ENCODE results near the gene PLOD3.
A peak's percentile ranks its signal among the peaks of the same experiment; 100 is the strongest.

PLOD3 gene

DNA sequence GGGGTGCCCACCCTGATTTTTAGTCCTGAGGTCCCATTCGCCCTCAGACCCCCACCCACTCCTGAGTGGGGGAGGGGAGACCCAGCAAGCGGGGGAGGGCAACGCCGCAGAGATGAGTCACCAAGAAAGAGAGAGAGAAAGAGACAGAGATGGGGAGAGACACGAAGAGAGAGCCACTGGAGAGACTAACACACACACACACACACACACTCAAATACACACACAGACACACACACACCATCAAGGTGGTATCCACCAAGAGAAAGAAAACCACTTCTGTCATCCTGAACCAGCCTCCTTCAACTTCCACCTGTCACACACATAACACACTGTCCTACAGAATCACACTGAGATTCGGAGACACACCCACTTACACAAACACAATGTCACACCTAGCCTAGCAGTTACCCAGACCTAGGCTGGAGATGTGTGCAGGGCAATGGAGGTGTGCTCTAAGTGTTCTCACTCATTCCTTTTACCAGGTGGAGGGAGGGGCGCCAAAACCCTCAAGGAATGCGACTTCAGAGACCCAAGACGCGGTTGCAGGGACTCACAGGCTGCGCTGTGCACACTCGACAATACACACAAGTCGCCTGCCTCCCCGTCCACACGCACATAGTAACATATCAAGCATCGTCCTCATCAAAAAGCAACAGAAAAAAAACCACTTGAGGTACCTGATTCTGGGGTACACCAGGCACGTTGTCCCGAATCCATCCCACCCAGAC is 48.1 kb downstream of the PLOD3 start:
- Histone ChIP-seq H3K9me3 (ENCODE audit: control insufficient read depth, insufficient read depth, low read length) (no peaks in the 10 kb centered on the region), H3F3A (ENCODE audit: control insufficient read depth, insufficient read depth) (peaks cover 7% of the 10 kb centered on the region; the same call in 1 of the 2 replicates), H3K27ac (ENCODE audit: low read depth, low read length) (no peak overlapping the region), H3K36me3 (ENCODE audit: control insufficient read depth, low read length) (no peaks in the 10 kb centered on the region), H4K20me1 (ENCODE audit: control insufficient read depth, insufficient read depth, low read depth, low read length) (peaks cover 34% of the 10 kb centered on the region), H3K9me2 (replicated peaks; ENCODE audit: control insufficient read depth, low read length) (no peaks in the 10 kb centered on the region), H3K79me2 (ENCODE audit: control insufficient read depth, low read length) (peaks cover 6% of the 10 kb centered on the region), H3K4me2 (ENCODE audit: low read length) (peak overlapping the region; percentile 9; the same call in 1 of the 2 replicates), H3K4me3 (ENCODE audit: low read length) (no peak overlapping the region), H3K27me3 (ENCODE audit: control insufficient read depth, low read length) (peaks cover 75% of the 10 kb centered on the region), H3K4me1 (ENCODE audit: control insufficient read depth, low read length) (peaks cover 55% of the 10 kb centered on the region)
- no peak for TF ChIP-seq EZH2phosphoT487 (IDR thresholded peaks at IDR 0.05; ENCODE audit: borderline replicate concordance, low read length)
- TF ChIP-seq, protein P1, sequence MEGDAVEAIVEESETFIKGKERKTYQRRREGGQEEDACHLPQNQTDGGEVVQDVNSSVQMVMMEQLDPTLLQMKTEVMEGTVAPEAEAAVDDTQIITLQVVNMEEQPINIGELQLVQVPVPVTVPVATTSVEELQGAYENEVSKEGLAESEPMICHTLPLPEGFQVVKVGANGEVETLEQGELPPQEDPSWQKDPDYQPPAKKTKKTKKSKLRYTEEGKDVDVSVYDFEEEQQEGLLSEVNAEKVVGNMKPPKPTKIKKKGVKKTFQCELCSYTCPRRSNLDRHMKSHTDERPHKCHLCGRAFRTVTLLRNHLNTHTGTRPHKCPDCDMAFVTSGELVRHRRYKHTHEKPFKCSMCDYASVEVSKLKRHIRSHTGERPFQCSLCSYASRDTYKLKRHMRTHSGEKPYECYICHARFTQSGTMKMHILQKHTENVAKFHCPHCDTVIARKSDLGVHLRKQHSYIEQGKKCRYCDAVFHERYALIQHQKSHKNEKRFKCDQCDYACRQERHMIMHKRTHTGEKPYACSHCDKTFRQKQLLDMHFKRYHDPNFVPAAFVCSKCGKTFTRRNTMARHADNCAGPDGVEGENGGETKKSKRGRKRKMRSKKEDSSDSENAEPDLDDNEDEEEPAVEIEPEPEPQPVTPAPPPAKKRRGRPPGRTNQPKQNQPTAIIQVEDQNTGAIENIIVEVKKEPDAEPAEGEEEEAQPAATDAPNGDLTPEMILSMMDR (IDR thresholded peaks at IDR 0.05; ENCODE audit: low read depth, low read length, poor library complexity, severe bottlenecking), result no peak

DNA sequence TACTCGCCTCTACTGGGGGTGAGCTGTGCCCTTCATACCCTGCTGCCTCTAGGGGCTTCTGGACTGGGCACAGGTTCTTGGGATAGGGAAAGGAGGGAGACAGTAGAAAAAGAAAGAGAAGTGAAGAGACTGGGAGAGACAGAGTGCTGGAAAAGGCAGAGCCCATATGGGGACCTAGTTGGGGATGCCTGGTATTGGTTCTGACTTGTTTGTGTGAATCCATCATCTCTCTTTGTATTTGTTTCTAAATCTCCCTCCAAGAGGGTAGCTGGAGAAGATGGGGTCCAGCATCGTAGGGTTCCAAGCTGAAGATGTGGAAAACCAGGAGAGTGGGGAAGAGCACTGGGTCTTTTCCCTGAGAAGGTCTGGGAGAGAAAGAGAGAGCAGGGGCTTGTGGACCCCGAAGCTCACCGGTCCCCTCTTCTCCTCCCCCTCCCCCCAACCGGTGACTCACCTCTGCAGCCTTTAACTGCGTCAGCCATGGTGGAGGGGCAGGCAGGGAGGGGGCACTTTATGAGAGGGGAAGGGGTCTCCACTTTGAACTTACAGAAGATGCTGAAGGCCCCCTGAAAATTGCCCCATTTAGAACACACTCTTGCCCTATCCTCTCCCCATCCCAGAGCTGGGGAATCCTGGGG is 48.9 kb downstream of the PLOD3 start:
- no peak for TF ChIP-seq EZH2phosphoT487 (IDR thresholded peaks at IDR 0.05; ENCODE audit: borderline replicate concordance, low read length)
- TF ChIP-seq, protein P1 (IDR thresholded peaks at IDR 0.05; ENCODE audit: low read depth, low read length, poor library complexity, severe bottlenecking), result no peak
- Histone ChIP-seq H3K9me2 (replicated peaks; ENCODE audit: control insufficient read depth, low read length) (no peaks in the 10 kb centered on the region), H3K4me3 (ENCODE audit: low read length) (no peak overlapping the region), H3K4me1 (ENCODE audit: control insufficient read depth, low read length) (peaks cover 56% of the 10 kb centered on the region), H3K4me2 (ENCODE audit: low read length) (no peak overlapping the region), H3K36me3 (ENCODE audit: control insufficient read depth, low read length) (no peaks in the 10 kb centered on the region), H3K79me2 (ENCODE audit: control insufficient read depth, low read length) (peaks cover 12% of the 10 kb centered on the region), H3K27me3 (ENCODE audit: control insufficient read depth, low read length) (peaks cover 73% of the 10 kb centered on the region), H4K20me1 (ENCODE audit: control insufficient read depth, insufficient read depth, low read depth, low read length) (peaks cover 35% of the 10 kb centered on the region), H3K27ac (ENCODE audit: low read depth, low read length) (no peak overlapping the region), H3K9me3 (ENCODE audit: control insufficient read depth, insufficient read depth, low read length) (no peaks in the 10 kb centered on the region), H3F3A (ENCODE audit: control insufficient read depth, insufficient read depth) (peaks cover 7% of the 10 kb centered on the region; the same call in 1 of the 2 replicates)

DNA sequence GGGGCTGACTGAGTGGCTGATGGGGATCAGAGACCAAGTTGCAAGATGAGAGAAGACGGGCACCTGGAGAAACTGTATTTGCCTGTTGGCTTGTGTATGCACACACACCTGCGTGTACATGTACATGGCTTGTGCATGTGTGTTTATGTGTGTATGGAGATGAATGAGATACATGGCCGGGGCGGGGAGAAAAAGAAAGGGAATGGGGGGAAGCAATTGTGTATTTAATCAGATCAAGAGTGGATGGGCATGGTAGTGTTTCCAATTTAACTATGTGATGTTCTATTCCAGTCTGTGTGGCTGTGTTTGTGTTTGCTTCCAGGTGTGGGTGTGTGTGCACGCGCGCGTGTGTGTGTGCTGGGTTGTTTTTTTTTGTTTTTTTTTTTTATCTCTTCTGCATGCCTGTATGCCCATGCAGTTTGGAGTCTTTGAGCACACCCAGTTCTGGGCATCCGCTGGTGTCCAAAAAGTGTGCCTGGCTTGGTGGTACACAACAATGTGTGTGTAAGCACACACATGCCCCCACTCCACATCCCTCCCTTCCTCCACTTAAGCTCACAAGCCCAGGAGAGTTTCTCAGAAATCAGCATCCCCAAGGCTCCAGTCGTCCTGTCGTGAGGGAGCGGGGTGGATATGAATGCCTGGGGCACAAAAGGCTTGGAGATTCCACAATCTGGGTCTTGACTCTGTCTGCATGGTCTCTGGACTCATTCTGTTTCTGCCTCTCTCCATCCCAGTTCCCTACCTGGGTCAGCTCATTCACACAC is 49.6 kb downstream of the PLOD3 start:
- Histone ChIP-seq H3K4me3 (ENCODE audit: low read length) (no peak overlapping the region), H3K4me2 (ENCODE audit: low read length) (no peak overlapping the region), H3K79me2 (ENCODE audit: control insufficient read depth, low read length) (peaks cover 12% of the 10 kb centered on the region), H3K9me2 (replicated peaks; ENCODE audit: control insufficient read depth, low read length) (no peaks in the 10 kb centered on the region), H4K20me1 (ENCODE audit: control insufficient read depth, insufficient read depth, low read depth, low read length) (peaks cover 35% of the 10 kb centered on the region), H3K36me3 (ENCODE audit: control insufficient read depth, low read length) (no peaks in the 10 kb centered on the region), H3F3A (ENCODE audit: control insufficient read depth, insufficient read depth) (peaks cover 7% of the 10 kb centered on the region; the same call in 1 of the 2 replicates), H3K9me3 (ENCODE audit: control insufficient read depth, insufficient read depth, low read length) (no peaks in the 10 kb centered on the region), H3K27ac (ENCODE audit: low read depth, low read length) (no peak overlapping the region), H3K4me1 (ENCODE audit: control insufficient read depth, low read length) (peaks cover 58% of the 10 kb centered on the region), H3K27me3 (ENCODE audit: control insufficient read depth, low read length) (peaks cover 69% of the 10 kb centered on the region)
- no peak for TF ChIP-seq EZH2phosphoT487 (IDR thresholded peaks at IDR 0.05; ENCODE audit: borderline replicate concordance, low read length)
- TF ChIP-seq, protein P1 (IDR thresholded peaks at IDR 0.05; ENCODE audit: low read depth, low read length, poor library complexity, severe bottlenecking), result no peak

Measured in DOHH2 (cell line).